Measurements from ENCODE around the gene TUG1. TPM values are rescaled to one million over a fixed set of nuclear protein-coding genes. Genes with fewer than 3 reads are reported as not detected.

Gene TUG1
- total RNA-seq, 1 donor from 2014 or later = 83.0 TPM

- Mint-ChIP-seq H3K4me3 (no peak overlapping the region), H3K9me3 (no peaks in the 10 kb centered on the region), H3K4me1 (no peaks in the 10 kb centered on the region), H3K27ac (no peak overlapping the region), H3K36me3 (ENCODE audit: low read depth) (peaks cover 74% of the 10 kb centered on the region), H3K27me3 (no peaks in the 10 kb centered on the region)
- POLR2A ChIA-PET = no interaction called here
- intact Hi-C loops (cut with micrococcal nuclease) = loop anchor here (10.0 kb wide), 1 partner anchor 664 kb away; the partner anchor contains the start of gene OSM
- ATAC-seq (ENCODE audit: low read depth) (no peak), DNase-seq (no peak)
- CTCF ChIA-PET = no interaction called here
- TF ChIP-seq CTCF (IDR thresholded peaks at IDR 0.05) = no peak
These were observed 40.7 kb upstream of the TUG1 start for GRCh38 chr22:30928401-30928800.

GRCh38 chr22:30930228-30930627 is 38.8 kb upstream of the TUG1 start:
- H3K27ac Mint-ChIP-seq = no peak overlapping the region
- CTCF ChIA-PET = interaction anchor here (1.1 to 1.2 kb wide), 2 partner anchors 11 to 19 kb away, joined by 3 to 4 read pairs; no protein-coding TSS in a partner anchor
- peaks cover 86% of the 10 kb centered on the region for H3K36me3 Mint-ChIP-seq (ENCODE audit: low read depth)
- intact Hi-C loops (cut with micrococcal nuclease) = no loop called here
- POLR2A ChIA-PET = interaction anchor here (0.7 kb wide), 1 partner anchor 18 kb away, joined by 3 read pairs; no protein-coding TSS in a partner anchor
- no peaks in the 10 kb centered on the region for H3K4me1 Mint-ChIP-seq
- H3K27me3 Mint-ChIP-seq = no peaks in the 10 kb centered on the region
- DNase-seq (no peak), ATAC-seq (ENCODE audit: low read depth) (no peak)
- H3K9me3 Mint-ChIP-seq = no peaks in the 10 kb centered on the region
- no peak overlapping the region for H3K4me3 Mint-ChIP-seq
- TF ChIP-seq CTCF (IDR thresholded peaks at IDR 0.05) = no peak

- Mint-ChIP-seq H3K27me3 (no peaks in the 10 kb centered on the region), H3K9me3 (no peaks in the 10 kb centered on the region), H3K36me3 (ENCODE audit: low read depth) (peaks cover 90% of the 10 kb centered on the region), H3K4me3 (no peak overlapping the region), H3K27ac (no peak overlapping the region), H3K4me1 (no peaks in the 10 kb centered on the region)
- intact Hi-C loops (cut with micrococcal nuclease) = no loop called here
- DNase-seq (no peak), ATAC-seq (ENCODE audit: low read depth) (no peak)
- ChIA-PET CTCF (no interaction called here), POLR2A (no interaction called here)
- TF ChIP-seq CTCF (IDR thresholded peaks at IDR 0.05) = no peak
These were observed 37.3 kb upstream of the TUG1 start for GRCh38 chr22:30931541-30932300.

- Mint-ChIP-seq H3K36me3 (ENCODE audit: low read depth) (peaks cover 89% of the 10 kb centered on the region), H3K27me3 (no peaks in the 10 kb centered on the region), H3K4me1 (no peaks in the 10 kb centered on the region), H3K4me3 (no peak overlapping the region), H3K9me3 (no peaks in the 10 kb centered on the region), H3K27ac (no peak overlapping the region)
- DNase-seq (no peak), ATAC-seq (ENCODE audit: low read depth) (no peak)
- ChIA-PET CTCF (no interaction called here), POLR2A (no interaction called here)
- no peak for TF ChIP-seq CTCF (IDR thresholded peaks at IDR 0.05)
- intact Hi-C loops (cut with micrococcal nuclease) = no loop called here
These were observed 36.4 kb upstream of the TUG1 start for GRCh38 chr22:30932661-30933060.

GRCh38 chr22:30933457-30933856 is 35.6 kb upstream of the TUG1 start:
- peaks cover 88% of the 10 kb centered on the region for H3K36me3 Mint-ChIP-seq (ENCODE audit: low read depth)
- no peaks in the 10 kb centered on the region for H3K27me3 Mint-ChIP-seq
- POLR2A ChIA-PET = no interaction called here
- no peak overlapping the region for H3K27ac Mint-ChIP-seq
- CTCF ChIA-PET = no interaction called here
- H3K4me1 Mint-ChIP-seq = no peaks in the 10 kb centered on the region
- H3K9me3 Mint-ChIP-seq = no peaks in the 10 kb centered on the region
- DNase-seq (no peak), ATAC-seq (ENCODE audit: low read depth) (no peak)
- intact Hi-C loops (cut with micrococcal nuclease) = no loop called here
- H3K4me3 Mint-ChIP-seq = no peak overlapping the region
- TF ChIP-seq CTCF (IDR thresholded peaks at IDR 0.05) = no peak
